NCI-H2227 treated with DMSO at 0.1 percent for 48 hours (cell line): Measurements from ENCODE around the gene ZBTB7B.

Source experiments
- DNase-seq: peaks from one replicate; lab custom pipeline; 2025; lab: John Stamatoyannopoulos, UW

The ZBTB7B gene

DNA sequence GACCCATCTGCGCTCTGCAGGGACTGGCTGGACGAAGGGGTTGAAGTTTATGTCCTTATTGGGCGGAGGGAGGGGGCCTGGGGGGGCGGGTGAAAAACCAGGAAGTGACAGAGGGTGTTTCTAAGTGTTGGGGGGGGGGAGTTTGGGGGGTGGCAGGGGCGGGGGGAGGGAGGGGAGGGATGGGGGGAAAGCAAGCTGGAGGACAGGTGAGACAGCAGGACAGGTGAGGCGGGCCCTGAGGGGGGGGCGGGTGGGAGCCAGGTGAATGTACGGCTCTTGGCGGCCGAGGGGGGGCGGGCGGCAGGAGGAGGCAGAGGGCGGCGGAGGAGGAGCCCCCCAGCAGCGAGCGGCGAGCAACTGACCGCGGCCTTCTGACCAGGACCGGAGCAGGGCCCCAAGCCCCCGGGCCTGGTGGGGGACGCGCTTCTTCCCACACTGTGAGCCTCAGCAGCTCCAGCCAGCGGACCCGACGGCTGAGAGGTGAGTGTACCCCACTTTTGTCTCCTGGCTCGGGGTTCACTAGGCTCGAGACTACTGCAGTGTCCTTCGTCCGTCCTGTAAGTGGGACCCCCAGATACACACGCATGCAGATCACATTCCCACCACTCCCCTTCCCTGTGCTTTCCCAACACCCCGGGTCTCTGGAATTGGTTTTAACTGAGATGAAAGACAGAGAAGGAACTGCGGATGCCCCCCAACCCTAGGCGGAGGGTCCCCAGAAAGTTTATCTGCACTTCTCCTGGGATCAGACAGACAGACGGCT is at the start of gene ZBTB7B:
Gene ZBTB7B (plus strand): TSS at position 339 of the 763 bp plus-strand sequence. CDS start 11,859 bp downstream, outside the sequence.
- no peak for DNase-seq

GRCh38 chr1:154953611-154954038 is 49.0 kb upstream of the ZBTB7B start:
- DNase-seq = no peak

GRCh38 chr1:154954541-154954940 is 48.1 kb upstream of the ZBTB7B start:
- no peak for DNase-seq

DNA sequence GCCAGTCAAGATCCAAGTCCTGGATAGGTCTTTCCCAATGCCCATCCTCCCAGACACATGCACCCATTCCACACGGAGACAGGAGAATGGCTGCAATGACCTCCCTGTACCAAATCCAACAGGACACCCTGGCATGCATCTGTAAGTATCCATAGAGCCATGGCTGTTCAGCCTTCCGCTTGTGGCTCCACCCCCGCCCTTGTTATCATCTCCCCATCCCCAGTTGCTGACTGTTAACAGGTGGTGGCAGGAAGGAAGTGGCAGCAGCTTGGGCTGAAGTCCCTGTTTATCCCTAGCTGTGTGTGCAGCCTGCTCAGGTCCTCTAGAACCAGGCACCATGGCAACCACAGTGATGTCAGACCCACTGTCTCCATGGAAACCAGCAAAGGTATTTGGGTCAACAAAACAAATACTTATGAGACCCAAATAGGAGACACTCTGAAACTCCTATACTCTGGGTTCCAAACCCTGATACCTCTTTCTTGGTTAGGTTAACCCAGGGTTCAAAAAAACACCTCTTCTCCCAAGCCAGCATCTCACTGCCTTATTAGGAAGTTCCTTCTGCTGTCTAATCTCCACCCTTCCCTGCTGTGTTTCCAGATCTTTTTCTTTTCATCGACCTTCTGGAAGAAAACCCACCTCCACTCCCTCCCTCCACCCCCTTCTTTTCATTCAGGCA is 47.4 kb upstream of the ZBTB7B start:
- peak; percentile 60 for DNase-seq

DNA sequence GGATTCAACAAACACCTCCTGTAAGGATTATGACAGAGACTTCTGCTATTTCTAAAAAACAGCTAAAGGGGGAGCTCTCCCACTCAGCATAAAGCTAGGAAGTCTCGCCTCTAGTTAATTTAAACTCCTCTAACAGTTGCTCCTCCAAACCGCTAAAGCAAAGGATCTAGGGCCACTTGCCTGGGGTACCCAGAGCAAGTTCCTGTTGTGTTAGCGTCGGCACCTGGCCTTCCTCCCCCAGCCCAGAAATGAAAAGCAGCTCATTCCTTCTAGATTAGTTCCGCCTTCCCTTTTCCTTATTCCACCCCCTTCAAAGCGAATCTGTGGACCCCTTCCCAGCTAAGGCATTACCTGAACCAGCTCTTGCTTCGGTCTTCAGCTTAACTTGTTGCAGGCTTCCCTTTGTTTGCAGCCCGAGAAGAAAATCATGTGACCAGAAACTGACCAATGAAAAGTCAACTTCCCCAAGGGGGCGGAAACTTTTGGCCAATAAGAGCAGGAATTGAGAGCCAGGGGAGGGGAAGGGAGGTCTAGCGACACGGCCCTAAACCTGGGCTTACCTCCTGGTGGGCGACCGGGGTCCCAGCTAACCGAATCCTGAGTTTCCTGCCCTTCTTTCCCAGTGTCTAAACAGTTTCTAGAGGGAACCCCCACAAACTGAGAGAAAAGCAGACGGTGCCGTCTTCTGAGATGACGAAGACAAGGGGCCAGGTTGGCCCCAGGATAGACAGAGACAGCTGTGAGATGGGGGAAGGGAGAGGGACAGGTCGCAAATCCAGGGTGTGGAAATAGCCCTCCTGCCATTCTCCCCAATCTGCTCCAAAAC is 46.7 kb upstream of the ZBTB7B start, which contains the start of gene PBXIP1:
Gene PBXIP1 (minus strand): TSS at position 382 of the 826 bp plus-strand sequence. CDS start 2,378 bp downstream, outside the sequence.
- peak; percentile 88 for DNase-seq

DNA sequence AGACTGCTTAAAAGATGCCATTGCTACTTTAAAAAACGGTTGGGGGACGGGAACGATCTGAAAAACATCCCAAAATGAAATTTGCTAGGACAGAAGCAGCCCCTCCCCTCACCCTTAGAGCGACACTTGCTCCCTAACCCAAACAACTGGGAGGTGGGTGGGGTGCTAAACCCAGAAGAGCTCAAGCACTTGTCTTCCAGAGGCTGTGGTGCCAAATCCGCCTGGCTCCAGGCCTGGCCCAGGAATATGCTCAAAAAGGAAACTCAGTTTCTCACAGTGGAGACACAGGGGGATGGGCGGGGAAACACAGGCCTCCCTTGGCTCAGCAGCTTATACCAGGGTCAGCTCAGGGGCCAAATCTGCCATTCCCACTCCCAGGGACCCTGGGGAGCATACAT is 46.1 kb upstream of the ZBTB7B start:
- no peak for DNase-seq

GRCh38 chr1:154957091-154957657 is 45.4 kb upstream of the ZBTB7B start:
- DNase-seq = no peak

DNA sequence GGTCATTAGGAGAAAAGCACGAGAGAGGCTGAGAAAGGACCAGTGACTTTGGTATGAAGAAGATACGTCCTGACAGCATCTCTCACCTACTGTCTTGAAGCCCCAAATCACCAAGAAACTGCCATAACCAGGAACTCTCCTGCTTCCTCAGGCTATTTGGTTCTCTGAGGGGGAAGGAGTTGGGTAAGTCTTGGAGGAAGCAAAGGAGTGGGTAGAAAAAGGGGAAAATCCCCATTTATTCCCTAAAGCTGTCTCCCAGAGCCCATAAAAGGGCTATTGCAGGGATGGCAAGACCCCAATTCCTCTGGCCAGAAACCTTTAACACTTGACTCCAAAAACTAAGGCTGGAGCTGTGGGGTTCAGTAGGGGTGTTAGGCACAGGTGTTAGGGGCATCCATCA is 44.6 kb upstream of the ZBTB7B start:
- DNase-seq = no peak

DNA sequence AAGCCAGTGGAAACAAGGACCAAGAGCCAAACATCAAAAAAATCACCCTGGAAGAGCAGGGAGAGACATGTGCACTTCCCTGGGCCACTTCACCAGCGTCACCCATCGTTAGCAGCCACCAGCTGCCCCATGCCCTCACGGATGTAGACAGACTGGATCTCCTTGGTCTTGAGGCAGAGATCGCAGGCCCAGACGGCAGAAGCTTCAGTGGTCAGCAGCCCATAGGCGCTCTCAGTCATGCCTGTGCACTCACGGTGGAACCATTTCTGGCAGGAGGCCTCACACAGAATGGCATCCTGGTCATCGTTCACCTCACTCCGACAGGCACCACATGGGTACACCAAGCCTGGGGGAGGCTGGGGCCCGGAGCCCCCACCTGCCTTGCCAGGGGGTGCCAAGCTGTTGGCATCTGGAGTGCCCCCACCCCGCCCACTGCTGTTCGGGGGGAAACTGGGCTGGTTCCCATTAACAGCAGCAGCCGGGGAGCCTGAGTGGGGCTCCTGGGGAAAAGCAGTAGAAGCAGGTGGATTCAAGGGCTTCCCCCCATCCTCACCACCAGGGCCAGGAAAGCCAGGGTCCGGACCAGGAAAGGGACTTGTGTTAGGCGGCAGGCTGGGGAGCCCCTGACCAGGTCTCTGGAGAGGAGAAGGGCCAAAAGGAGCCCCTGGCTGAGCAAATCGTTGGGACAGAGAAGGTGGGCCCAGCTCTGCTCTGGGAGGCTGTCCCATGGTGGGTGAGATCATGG is 43.7 kb upstream of the ZBTB7B start:
- no peak for DNase-seq

- DNase-seq = no peak
Observed at GRCh38 chr1:154959426-154959780, 43.2 kb upstream of the ZBTB7B start.

GRCh38 chr1:154960446-154961136 is 42.0 kb upstream of the ZBTB7B start:
- no peak for DNase-seq

GRCh38 chr1:154961207-154962155 is 41.1 kb upstream of the ZBTB7B start, which contains the start of gene PYGO2:
Gene PYGO2 (minus strand): TSS chr1:154961782. CDS start chr1:154961576, 206 bp downstream.
- peak; percentile 81 for DNase-seq

DNA sequence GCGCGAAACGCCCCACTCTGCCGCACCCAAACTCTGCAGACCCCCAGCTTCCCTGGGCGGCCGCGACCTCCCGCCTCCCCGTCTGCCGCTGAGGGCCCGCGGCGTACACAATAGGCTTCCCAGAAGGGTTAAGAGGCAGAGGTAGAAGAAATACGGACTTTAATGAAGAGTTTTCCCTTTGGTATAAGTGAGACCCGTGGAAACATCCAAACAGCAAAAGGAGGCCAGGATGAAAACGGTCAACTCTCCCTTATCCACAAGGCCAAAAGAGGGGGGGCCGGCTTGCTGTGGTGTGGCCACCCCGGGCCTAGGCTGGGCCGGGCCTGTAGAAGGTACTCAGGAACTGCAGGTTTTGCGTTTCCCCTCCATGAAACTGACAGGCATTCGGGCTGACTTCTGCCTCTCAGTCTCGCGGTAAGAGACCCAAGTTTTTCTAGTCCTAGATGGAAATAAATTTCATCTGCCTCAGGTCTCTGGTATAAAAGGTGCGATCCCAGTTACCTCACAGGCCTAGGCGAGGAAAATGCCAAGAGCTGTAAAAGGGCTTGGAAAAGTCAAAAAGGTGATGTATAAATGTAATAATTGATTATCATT is 40.3 kb upstream of the ZBTB7B start:
- DNase-seq = no peak

DNA sequence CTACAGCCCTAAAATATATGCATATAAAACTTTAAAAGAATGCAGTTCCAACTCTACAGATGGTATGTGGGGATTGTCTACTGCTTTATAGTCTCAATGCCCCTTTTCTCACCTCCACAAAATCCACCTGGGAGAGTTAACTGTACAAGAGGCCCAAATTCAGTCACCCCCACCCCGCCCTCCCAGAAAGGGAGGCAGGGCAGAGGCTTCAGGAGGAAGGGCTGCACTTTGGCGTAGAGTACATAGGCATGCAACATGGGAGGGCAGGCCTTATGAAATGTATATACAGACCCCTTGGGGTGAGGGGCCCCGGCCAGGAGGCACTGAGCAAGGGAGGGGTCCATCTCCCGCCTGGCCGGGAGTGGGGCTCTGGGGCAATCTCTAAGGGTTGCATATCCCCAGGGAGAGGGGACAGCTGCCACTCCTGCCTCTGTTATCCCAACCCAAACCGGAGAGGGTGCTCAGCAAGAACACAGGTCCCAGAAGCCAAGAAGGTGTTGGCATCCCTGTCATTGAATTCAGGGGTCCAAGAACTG is 39.7 kb upstream of the ZBTB7B start:
- no peak for DNase-seq

GRCh38 chr1:154963643-154964042 is 39.0 kb upstream of the ZBTB7B start:
- DNase-seq = no peak

DNA sequence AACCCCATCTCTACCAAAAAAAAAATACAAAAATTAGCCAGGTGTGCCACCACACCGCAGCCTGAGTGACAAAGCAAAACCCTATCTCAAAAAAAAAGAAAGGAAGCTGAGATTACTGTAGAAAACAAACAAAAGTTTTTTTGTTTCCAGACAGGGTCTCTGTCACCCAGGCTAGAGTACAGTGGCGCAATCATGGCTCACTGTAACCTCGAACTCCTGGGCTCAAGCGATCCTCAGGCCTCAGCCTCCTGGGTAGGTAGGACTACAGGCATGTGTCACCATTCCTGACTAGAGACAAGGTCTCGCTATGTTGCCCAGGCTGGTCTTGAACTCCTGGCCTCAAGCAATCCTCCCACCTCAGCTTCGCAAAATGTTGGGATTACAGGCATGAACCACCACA is 38.2 kb upstream of the ZBTB7B start:
- DNase-seq = no peak

GRCh38 chr1:154966111-154966510 is 36.5 kb upstream of the ZBTB7B start:
- no peak for DNase-seq

DNA sequence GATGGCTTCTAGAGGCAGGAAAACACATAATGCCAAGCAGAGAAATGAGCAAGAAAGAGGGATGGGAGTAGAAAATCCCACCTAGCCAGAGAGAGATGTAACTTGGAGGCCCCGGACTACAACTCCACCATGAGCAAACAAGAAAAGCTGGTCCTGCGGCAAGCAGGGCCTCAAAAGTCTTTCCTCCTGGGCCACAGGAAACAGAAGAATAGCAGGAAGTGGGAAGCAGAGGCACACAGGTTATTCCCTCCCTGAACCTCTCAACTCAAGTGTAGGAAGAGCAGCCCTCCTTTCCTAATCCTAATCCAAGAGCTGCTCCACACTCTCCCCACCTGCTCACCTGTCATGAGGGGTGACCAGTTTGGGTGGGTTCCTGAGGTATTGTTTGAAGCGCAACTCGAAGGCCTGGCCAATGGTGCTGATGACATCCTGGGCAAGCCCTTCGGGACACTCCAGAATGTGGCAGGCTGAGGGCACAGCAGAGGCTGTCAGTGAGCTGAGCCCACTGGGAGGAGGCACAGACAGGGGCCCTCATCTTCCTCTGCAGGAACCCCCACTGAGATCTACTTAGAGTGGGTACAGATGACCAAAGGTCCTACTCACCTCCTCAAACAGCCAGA is 35.2 kb upstream of the ZBTB7B start:
- no peak for DNase-seq
